HepG2 (cell line): Measurements from ENCODE around the gene ATP1A2. TPM values are rescaled to one million over a fixed set of nuclear protein-coding genes. Genes with fewer than 3 reads are reported as not detected.
A peak's percentile ranks its signal among the peaks of the same experiment; 100 is the strongest.
"Not testable (repeated sequence)": the region's sequence is repeated elsewhere in the genome, so short reads cannot be mapped to it uniquely, and the experiment has no call there.

Experiments used
- ATAC-seq: fragments of 200-7000 bp; cut with Tn5 transposase; 3 replicates; pipeline ENCODE4 v1.9.1; 2020; ENCODE audit warnings: mild to moderate bottlenecking, moderate library complexity
- BruUV-seq: library from RNA; stranded (reverse); fragments of 400-500 nt; replicated peaks from 2 replicates; lab custom pipeline; 2021; lab: Mats Ljungman, UMichigan
- CTCF ChIA-PET: fragments of 300-600 bp; formaldehyde crosslinking; extraction: SDS; loops from one replicate; lab custom pipeline; 2021; ENCODE audit warnings: low total read pairs, inconsistent platforms, low intra/inter-chr PET ratio; lab: Yijun Ruan, JAX
- POLR2A ChIA-PET: fragments of 350-600 bp; sonication (Branson Sonifier 250); formaldehyde crosslinking; loops from one replicate; lab custom pipeline; 2020; ENCODE audit warnings: antibody characterized with exemption, inconsistent platforms; lab: Yijun Ruan, JAX
- DNase-seq: peaks from one replicate; pipeline ENCODE4 v3.0.0-alpha.2; 2015; ENCODE audit warnings: low spot score
- FAIRE-seq: peaks from 3 replicates; lab custom pipeline; 2011; peaks lifted over from hg19 to GRCh38; lab: Jason Lieb, UNC
- H2AFZ ChIP-seq: one replicate; pipeline ENCODE4 v1.6.1; 2011; ENCODE audit warnings: low read length, inconsistent platforms
- H3K27ac ChIP-seq: fragments of 300-600 bp; 3 replicates; pipeline ENCODE4 v1.8.0; 2011; ENCODE audit warnings: mixed run types, mild to moderate bottlenecking, mixed read lengths, low read length, inconsistent platforms; ENCODE audit not compliant: insufficient read depth; ENCODE audit errors: extremely low read length
- H3K27me3 ChIP-seq, 2 experiments: fragments of 200-600 bp in 1 of 2; 2 replicates in 1 of 2; 3 replicates in 1 of 2; pipeline versions ENCODE4 v1.6.0 to v1.8.0; 2011; ENCODE audit warnings: low read length in 2 of 2, mild to moderate bottlenecking in 2 of 2, moderate library complexity in 2 of 2, inconsistent platforms in 1 of 2; ENCODE audit not compliant: insufficient read depth in 2 of 2, control insufficient read depth in 1 of 2
- H3K36me3 ChIP-seq, 2 experiments: fragments of 200-600 bp in 1 of 2; replicated peaks in 1 of 2; 2 replicates in 1 of 2; 3 replicates in 1 of 2; pipeline versions ENCODE4 v1.5.1 to v1.8.0; 2011; ENCODE audit warnings: low read length in 2 of 2, inconsistent platforms in 1 of 2; ENCODE audit not compliant: insufficient read depth in 2 of 2, control insufficient read depth in 1 of 2
- H3K4me1 ChIP-seq: 2 replicates; pipeline ENCODE4 v1.5.1; 2012; ENCODE audit warnings: low read length, inconsistent platforms; ENCODE audit not compliant: insufficient read depth
- H3K4me2 ChIP-seq: 2 replicates; pipeline ENCODE4 v1.6.0; 2011; ENCODE audit warnings: low read depth, low read length, inconsistent platforms
- H3K4me3 ChIP-seq, 3 experiments: fragments of 200-600 bp in 1 of 3; sonication (generic), shearing (Covaris generic) in 1 of 3; replicated peaks in 1 of 3; 2 replicates each; pipeline ENCODE4 v1.5.1; 2011 to 2016; ENCODE audit warnings: low read length in 3 of 3, inconsistent platforms in 2 of 3, low read depth in 2 of 3, mild to moderate bottlenecking in 2 of 3, control low read depth in 1 of 3, mixed read lengths in 1 of 3; ENCODE audit not compliant: insufficient read depth in 1 of 3
- H3K79me2 ChIP-seq: one replicate; pipeline ENCODE4 v1.6.1; 2011; ENCODE audit warnings: low read length, inconsistent platforms; ENCODE audit not compliant: insufficient read depth
- H3K9ac ChIP-seq: 2 replicates; pipeline ENCODE4 v1.6.0; 2011; ENCODE audit warnings: mild to moderate bottlenecking, low read depth, low read length, inconsistent platforms; ENCODE audit not compliant: insufficient read depth
- H3K9me3 ChIP-seq: 2 replicates; pipeline ENCODE4 v1.5.1; 2012; ENCODE audit warnings: mild to moderate bottlenecking, low read length
- H4K20me1 ChIP-seq: 2 replicates; pipeline ENCODE4 v1.6.0; 2011; ENCODE audit warnings: inconsistent platforms, mild to moderate bottlenecking, low read length, moderate library complexity; ENCODE audit not compliant: insufficient read depth
- ELF1 ChIP-seq: sonication (generic); formaldehyde crosslinking; IDR thresholded peaks from 2 replicates; pipeline ENCODE4 v1.4.0; 2020; ENCODE audit warnings: missing genetic modification reagents
- LCORL ChIP-seq, 2 experiments: fragments of 450-650 bp in 1 of 2; sonication (generic) in 1 of 2; formaldehyde crosslinking in 1 of 2; IDR thresholded peaks; 2 replicates each; pipeline versions ENCODE4 v1.5.0 to v1.6.1; 2017 to 2020; ENCODE audit warnings: antibody characterized with exemption in 1 of 2, missing genetic modification reagents in 1 of 2
- RARA ChIP-seq: IDR thresholded peaks from 2 replicates; pipeline ENCODE4 v1.6.1; 2016; ENCODE audit warnings: missing genetic modification reagents, missing compliant biosample characterization
- SOX5 ChIP-seq: IDR thresholded peaks from 2 replicates; pipeline ENCODE4 v1.6.1; 2016; ENCODE audit warnings: borderline replicate concordance
- TEAD3 ChIP-seq: optimal IDR thresholded peaks from 2 replicates; pipeline ENCODE3; 2016; ENCODE audit warnings: borderline replicate concordance
- TSC22D2 ChIP-seq: sonication (generic); formaldehyde crosslinking; IDR thresholded peaks from 2 replicates; pipeline ENCODE4 v1.5.1; 2020; ENCODE audit warnings: missing genetic modification reagents, mild to moderate bottlenecking, borderline replicate concordance
- ZNF12 ChIP-seq: sonication (generic); formaldehyde crosslinking; IDR thresholded peaks from 2 replicates; pipeline ENCODE4 v1.5.0; 2020; ENCODE audit warnings: missing genetic modification reagents
- ZNF446 ChIP-seq: sonication (generic); formaldehyde crosslinking; IDR thresholded peaks from 2 replicates; pipeline ENCODE4 v1.5.0; 2020; ENCODE audit warnings: mild to moderate bottlenecking, missing genetic modification reagents
- ZNF589 ChIP-seq: sonication (generic); formaldehyde crosslinking; conservative IDR thresholded peaks from 2 replicates; pipeline ENCODE4 v1.8.0; 2022; ENCODE audit warnings: mild to moderate bottlenecking, moderate library complexity, missing genetic modification reagents
- ZNF605 ChIP-seq: sonication (generic); formaldehyde crosslinking; IDR thresholded peaks from 2 replicates; pipeline ENCODE4 v1.8.0; 2022; ENCODE audit warnings: mild to moderate bottlenecking, missing genetic modification reagents
- WGBS: methylation state at CpG from one replicate; pipeline ENCODE4 v1.1.6; 2017; ENCODE audit warnings: low lambda C conversion rate; 5-methylcytosine and 5-hydroxymethylcytosine counted together
- in situ Hi-C: cut with HindIII; loops from 2 replicates; pipeline ENCODE4 v1.10.0; 2017; ENCODE audit warnings: low pct_unique_long_range_greater_than_20kb; ENCODE audit not compliant: extremely low pct_ligation_motif_present
- intact Hi-C: fragments of 100-400 bp; cut with micrococcal nuclease; formaldehyde crosslinking; loops from one replicate; pipeline ENCODE4 v1.10.0; 2022; ENCODE audit not compliant: unreplicated experiment
- polyA plus RNA-seq, 8 experiments: library from polyadenylated mRNA; depleted of rRNA in 3 of 8; stranded (reverse) in 7 of 8; unstranded in 1 of 8; fragments of >200 nt; fragmentation: Illumina TruSeq in 4 of 8; extraction: Trizol in 4 of 8; gene quantifications; 2 replicates each; pipeline versions ENCODE4 v1.2.1 to v1.2.3, GENCODE V29; 2011 to 2016; ENCODE audit warnings: low read depth in 4 of 8, missing spikeins in 1 of 8, mixed read lengths in 1 of 8; ENCODE audit not compliant: insufficient read depth in 1 of 8
- total RNA-seq, 5 experiments: library from RNA; depleted of rRNA; stranded (reverse); fragments of >200 nt; fragmentation: Illumina TruSeq; extraction: Trizol; gene quantifications; 2 replicates each; pipeline ENCODE4 v1.2.3, GENCODE V29; 2016; ENCODE audit warnings: low read depth in 1 of 5
- TF ChIP-seq, protein P1 (sequence below): sonication (generic); formaldehyde crosslinking; IDR thresholded peaks from 2 replicates; pipeline ENCODE4 v1.8.0; 2022; ENCODE audit warnings: missing genetic modification reagents, mild to moderate bottlenecking, borderline replicate concordance

The ATP1A2 gene
- total and polyA plus RNA-seq, 2 of the 13 experiments (the other 11 are each of a cell fraction or from before 2014, with no cell fraction given), result 0.16 TPM; not detected in 1

DNA sequence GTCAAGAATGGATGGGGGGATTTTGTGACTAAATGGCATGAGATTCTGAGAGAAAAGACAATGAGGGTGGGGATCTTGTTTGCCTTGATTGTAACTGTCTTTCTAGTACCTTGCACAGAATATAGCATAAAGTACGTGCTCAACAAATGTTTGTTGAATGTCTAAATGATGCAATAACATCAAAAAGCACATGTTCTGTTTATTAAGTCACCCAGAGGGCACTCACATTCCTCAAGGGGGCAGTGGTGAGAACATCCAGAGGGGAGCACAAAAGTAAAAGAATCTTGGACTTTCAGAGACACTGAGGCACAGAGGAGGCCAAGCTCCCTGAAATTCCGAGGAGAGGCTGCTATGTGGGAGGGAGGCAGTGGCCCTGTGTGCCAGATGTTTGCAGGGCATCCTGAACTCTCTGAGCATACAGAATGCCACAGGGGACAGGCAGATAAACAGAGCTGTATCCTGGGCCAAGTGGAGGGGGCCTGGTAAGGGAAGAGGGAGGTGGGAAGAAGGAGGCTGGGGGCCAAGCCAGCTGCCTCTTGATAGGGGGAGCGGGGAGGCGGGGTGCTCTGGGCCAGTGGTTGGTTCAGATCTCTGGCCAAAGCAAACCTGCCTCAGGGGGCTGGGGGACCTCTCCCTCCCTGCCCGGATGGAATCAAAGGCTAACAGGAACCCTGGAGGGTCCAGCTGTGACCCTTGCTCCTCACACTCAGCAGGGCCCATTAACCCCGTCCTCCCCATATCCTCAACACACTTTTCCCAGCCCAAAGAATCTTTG lies 6.5 kb upstream of the ATP1A2 start (continued):
- TF ChIP-seq RARA (CRISPR knock-in tag), result peak; percentile 63; the same call in 1 of the 2 replicates
- TF ChIP-seq TSC22D2 (CRISPR knock-in tag), result no peak
- TF ChIP-seq ELF1 (CRISPR knock-in tag), result no peak
- no peak for TF ChIP-seq ZNF446 (CRISPR knock-in tag)
- no peak for TF ChIP-seq ZNF589
- TF ChIP-seq, all 625 proteins: peak for 67

DNA sequence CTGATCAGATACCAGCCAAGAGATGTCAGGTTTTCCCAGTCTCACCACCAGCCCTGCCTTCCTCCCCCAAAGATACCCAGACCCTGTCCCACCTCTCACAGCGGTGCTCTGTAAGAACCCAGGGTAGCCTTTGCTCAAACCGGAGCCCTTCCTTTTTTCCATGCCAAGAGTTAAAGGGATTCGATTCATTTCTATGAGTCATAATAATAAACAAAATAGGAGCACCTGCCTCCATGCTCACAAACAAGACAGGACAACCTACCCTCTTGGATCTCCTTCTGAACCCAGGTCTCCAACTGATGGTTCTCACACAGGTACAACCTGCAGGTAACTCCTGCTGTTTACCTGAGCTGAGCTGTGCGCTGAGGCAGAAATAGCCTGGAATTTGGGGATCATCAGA lies 5.9 kb upstream of the ATP1A2 start:
- Histone ChIP-seq H3K36me3 (no peaks in the 10 kb centered on the region; a peak in 1 of 5 replicates), H3K79me2 (no peaks in the 10 kb centered on the region), H4K20me1 (no peaks in the 10 kb centered on the region), H3K27me3 (no peaks in the 10 kb centered on the region; a peak in 1 of 5 replicates), H3K27ac (peak overlapping the region; percentile 70), H3K4me1 (peaks cover 75% of the 10 kb centered on the region), H3K9ac (no peak overlapping the region), H2AFZ (no peak overlapping the region), H3K9me3 (no peaks in the 10 kb centered on the region), H3K4me3 (peak overlapping the region in 1 of 3 experiments; percentile 38; a peak in 2 of 6 replicates), H3K4me2 (peak overlapping the region; percentile 79)
- BruUV-seq, result no TSS peak
- WGBS, result 18% methylated on average over 4 of the region's 4 CpGs
- ATAC-seq, result peak; percentile 5; the same call in 2 of the 3 replicates
- in situ Hi-C loops, result loop anchor here (10.0 kb wide), 1 partner anchor 105 kb away; no protein-coding TSS in a partner anchor
- ChIA-PET CTCF (no interaction called here), POLR2A (no interaction called here)
- TF ChIP-seq ZNF605 (CRISPR knock-in tag), result peak; percentile 32; the same call in 1 of the 2 replicates
- TF ChIP-seq SOX5, result peak; percentile 6; the same call in 1 of the 2 replicates
- no peak for TF ChIP-seq LCORL (IDR thresholded peaks at IDR 0.05)
- 0 out of 2 replicates have a peak, but pooled peaks have one; percentile 2 for TF ChIP-seq LCORL (CRISPR knock-in tag; IDR thresholded peaks at IDR 0.05)
- TF ChIP-seq, protein P1, sequence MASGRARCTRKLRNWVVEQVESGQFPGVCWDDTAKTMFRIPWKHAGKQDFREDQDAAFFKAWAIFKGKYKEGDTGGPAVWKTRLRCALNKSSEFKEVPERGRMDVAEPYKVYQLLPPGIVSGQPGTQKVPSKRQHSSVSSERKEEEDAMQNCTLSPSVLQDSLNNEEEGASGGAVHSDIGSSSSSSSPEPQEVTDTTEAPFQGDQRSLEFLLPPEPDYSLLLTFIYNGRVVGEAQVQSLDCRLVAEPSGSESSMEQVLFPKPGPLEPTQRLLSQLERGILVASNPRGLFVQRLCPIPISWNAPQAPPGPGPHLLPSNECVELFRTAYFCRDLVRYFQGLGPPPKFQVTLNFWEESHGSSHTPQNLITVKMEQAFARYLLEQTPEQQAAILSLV (CRISPR knock-in tag), result 0 out of 2 replicates have a peak, but pooled peaks have one; percentile 40
- TF ChIP-seq TEAD3 (CRISPR knock-in tag), result peak; percentile 39
- no peak for TF ChIP-seq ZNF12 (CRISPR knock-in tag)
- intact Hi-C loops, result loop anchor here (2.0 kb wide), 1 partner anchor 143 kb away; no protein-coding TSS in a partner anchor
- no peak for DNase-seq
- no peak for FAIRE-seq

DNA sequence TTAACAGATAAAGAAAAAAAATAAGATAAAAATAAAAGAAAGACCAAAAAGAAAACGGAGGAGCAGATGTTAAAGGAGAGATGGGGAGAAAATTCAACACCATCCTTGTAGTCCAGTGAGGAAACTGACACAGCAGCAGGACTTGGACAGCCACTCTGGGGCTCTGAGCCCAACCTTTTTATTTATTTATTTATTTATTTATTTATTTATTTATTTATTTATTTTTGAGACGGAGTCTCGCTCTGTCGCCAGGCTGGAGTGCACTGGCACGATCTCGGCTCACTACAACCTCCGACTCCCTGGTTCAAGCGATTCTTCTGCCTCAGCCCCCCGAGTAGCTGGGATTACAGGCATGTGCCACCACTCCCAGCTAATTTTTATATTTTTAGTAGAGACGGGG lies 4.1 kb upstream of the ATP1A2 start:
- intact Hi-C loops, ATAC-seq, FAIRE-seq, H3K4me3 ChIP-seq, H3K79me2 ChIP-seq, H3K36me3 ChIP-seq, H2AFZ ChIP-seq, H4K20me1 ChIP-seq, H3K27ac ChIP-seq, H3K9me3 ChIP-seq, CTCF ChIA-PET, H3K9ac ChIP-seq, in situ Hi-C loops, DNase-seq, H3K27me3 ChIP-seq, POLR2A ChIA-PET, H3K4me2 ChIP-seq, BruUV-seq: not testable (repeated sequence)
- 77% methylated on average over 10 of the region's 10 CpGs for WGBS
- H3K4me1 ChIP-seq, result peaks cover 82% of the 10 kb centered on the region
